RKO (cell line): ENCODE results near the gene CEP128.

Source experiments
- DNase-seq: peaks from one replicate; pipeline ENCODE4 v3.0.0-alpha.2; 2016; ENCODE audit warnings: low spot score

CEP128 gene

GRCh38 chr14:80771201-80771600 lies 170.3 kb downstream of the CEP128 start:
- DNase-seq: no peak

DNA sequence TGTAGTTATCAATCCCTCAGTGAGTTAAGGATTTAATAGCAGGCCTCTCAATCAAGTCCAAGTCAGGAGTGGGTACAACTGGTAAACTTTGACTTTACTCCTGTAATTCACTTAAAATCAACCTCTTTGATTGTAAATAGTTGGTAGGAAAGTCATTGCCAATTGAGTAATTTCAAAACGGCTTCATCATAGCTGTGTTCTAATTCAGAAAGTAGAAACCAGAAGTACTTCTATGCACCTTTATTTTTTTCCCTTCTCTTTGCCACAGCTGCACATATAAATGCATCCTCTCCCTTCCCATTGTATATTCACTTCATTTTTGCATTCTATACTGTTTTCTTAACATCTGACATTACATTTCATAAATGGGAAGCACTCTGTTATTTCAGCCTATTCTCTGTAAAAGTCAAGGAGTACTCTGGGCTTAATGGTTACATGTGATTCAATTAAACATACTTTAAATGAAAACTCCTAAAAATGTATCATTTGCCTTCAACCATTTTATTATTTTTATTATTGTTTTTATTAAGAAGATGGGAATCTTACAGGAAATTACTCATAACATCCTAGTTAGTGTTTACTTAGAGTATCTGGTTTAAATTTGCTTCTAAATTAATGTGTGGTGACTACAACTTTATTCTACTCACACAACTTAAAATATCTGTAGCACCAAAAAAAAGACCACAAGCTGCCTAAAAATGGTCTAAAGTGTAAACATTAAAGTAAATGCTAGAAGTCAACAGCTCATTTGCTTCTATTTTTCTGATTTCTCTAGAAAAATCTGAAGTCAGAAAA lies 171.2 kb downstream of the CEP128 start:
- no peak for DNase-seq

- no peak for DNase-seq
These were observed 172.9 kb downstream of the CEP128 start for GRCh38 chr14:80768646-80769045.

- no peak for DNase-seq
These were observed 176.5 kb downstream of the CEP128 start for GRCh38 chr14:80764921-80765507.

DNA sequence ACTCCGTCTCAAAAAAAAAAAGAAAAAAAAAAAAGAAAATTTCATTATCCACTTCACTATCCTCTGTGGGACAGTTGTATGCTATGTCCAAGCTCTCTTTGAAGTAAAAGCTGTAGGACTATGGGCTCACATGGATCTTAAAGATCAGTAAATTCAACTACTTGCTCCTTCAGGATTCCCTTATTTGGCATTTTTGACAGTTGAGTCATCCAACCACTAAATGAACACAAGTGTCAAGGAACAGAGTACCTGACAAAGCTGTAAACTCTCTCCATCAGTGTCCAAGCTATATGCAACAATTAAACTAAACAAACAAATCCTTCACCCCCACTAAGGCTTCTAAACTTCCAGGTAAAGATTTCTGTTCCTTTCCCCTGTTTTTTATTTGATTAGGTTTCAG lies 177.0 kb downstream of the CEP128 start:
- DNase-seq: no peak

- no peak for DNase-seq
These were observed 178.8 kb downstream of the CEP128 start for GRCh38 chr14:80762641-80763228.

DNA sequence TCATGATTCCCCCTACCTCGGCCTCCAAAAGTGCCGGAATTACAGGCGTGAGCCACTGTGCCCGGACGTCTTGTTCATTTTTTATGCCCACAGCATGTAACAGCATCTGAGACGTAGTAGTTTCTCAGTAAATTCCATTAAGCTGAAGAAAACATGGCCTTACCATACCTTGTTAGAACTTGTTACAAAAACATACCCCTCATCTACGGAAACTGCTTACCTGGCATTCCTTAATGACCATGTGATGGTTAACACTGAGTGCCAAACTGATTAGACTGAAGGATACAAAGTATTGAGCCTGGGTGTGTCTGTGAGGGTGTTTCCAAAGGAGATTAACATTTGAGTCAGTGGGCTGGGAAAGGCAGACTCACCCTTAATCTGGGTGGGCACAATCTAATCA lies 186.8 kb downstream of the CEP128 start:
- no peak for DNase-seq

DNA sequence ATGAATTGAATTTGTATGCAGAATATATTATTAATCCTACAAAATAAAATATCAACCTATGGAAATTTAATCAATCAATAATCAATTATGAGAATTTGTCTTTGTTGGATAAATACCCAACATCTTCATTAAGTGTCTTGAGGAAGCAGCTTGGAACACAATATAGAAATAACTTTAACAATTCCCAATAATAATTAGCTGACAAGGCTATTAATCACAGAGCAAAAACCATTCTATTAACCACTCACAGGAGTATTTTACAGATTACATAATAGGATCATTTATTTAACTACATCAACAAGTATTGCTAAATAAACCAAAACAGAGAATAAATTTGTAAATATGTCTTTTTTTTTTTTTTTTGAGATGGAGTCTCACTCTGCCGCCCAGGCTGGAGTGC lies 190.3 kb downstream of the CEP128 start:
- DNase-seq: no peak

DNA sequence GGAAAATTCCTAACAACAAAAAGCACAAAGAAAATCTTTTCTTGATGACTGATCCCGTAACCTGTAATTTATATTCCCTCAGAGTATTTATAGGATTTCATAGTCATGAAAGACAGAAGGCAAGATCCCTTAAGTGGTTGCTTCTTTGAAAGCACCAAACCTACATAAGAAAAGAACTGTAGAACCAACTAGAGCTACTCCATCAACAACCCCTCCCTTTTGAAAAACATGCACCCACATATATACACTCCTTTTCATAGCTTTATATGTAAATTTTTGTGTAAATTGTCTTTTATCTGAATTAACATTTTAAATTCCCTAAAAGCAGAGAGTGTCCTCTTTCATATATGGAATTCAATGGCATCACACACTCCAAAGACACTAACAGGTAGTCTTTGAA lies 215.3 kb downstream of the CEP128 start:
- DNase-seq: no peak

- DNase-seq: no peak
These were observed 222.6 kb downstream of the CEP128 start for GRCh38 chr14:80718940-80719339.

- no peak for DNase-seq
These were observed 227.1 kb downstream of the CEP128 start for GRCh38 chr14:80714474-80714873.

GRCh38 chr14:80713076-80713850 lies 228.3 kb downstream of the CEP128 start:
- DNase-seq: no peak

GRCh38 chr14:80705241-80705980 lies 236.1 kb downstream of the CEP128 start:
- no peak for DNase-seq

- DNase-seq: no peak
These were observed 240.9 kb downstream of the CEP128 start for GRCh38 chr14:80700601-80701000.

- DNase-seq: no peak
These were observed 241.7 kb downstream of the CEP128 start for GRCh38 chr14:80699861-80700260.

GRCh38 chr14:80698974-80699373 lies 242.6 kb downstream of the CEP128 start:
- no peak for DNase-seq

DNA sequence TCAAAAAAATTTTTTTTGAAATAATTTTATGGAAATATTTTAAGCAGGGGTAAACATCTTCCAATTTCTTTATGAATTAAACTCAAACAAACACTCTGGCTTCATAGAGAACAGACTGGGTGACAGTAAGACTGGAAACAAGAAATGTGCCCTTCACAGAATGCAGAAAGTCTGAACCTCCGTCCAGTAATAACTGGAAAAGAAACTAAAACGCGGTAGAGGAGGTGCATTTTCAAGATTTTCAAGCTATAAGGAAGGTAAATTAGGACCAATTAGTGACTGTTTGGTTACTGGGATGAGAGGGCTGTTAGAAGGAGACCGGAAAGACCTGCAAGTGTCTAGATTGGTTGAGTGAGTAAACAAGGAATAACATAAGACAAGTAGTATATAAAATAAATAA lies 245.7 kb downstream of the CEP128 start:
- no peak for DNase-seq

GRCh38 chr14:80692903-80693302 lies 248.6 kb downstream of the CEP128 start:
- no peak for DNase-seq

DNA sequence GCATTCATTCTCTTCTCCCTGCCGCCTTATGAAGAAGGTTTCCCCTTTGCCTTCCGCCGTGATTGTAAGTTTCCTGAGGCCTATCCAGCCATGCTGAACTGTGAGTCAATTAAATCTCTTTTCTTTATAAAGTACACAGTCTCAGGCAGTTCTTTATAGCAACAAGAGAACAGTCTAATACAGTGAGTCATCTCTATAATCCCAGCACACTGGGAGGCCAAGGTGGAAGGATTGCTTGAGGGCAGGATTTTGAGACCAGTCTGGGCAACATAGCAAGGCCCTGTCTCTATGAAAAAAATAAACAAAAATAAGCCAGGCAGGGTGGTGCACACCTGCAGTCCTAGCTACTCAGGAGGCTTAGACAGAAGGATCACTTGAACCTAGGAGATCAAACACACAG lies 259.9 kb downstream of the CEP128 start:
- no peak for DNase-seq

DNA sequence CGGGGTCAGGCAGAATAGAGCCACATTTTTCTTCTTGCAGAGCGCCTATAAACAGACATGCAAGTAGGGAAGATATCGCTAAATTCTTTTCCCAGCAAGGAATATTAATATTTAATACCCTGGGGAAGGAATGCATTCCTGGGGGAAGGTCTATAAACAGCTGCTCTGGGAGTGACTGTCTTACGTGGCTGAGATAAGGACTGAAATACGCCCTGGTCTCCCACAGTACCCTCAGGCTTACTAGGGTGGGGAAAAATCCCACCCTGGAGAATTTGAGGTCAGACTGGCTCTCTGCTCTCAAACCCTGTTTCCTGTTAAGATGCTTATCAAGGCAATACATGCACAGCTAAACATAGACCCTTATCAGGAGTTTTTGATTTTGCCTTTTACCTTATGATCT lies 262.3 kb downstream of the CEP128 start:
- no peak for DNase-seq

GRCh38 chr14:80678436-80678835 lies 263.1 kb downstream of the CEP128 start:
- DNase-seq: no peak

GRCh38 chr14:80669426-80669825 lies 272.1 kb downstream of the CEP128 start:
- DNase-seq: no peak
